ENCODE data around the gene DESI2.
"Not testable (repeated sequence)": the region's sequence is repeated elsewhere in the genome, so short reads cannot be mapped to it uniquely, and the experiment has no call there.

The DESI2 gene

GRCh38 chr1:244657421-244657820 lies 4.5 kb downstream of the DESI2 start:
- TF ChIP-seq BACH2 (CRISPR knock-in tag; IDR thresholded peaks at IDR 0.05; ENCODE audit: borderline replicate concordance) (no peak), CREB5 (CRISPR knock-in tag; IDR thresholded peaks at IDR 0.05; ENCODE audit: low read depth) (no peak), ZC3H10 (CRISPR knock-in tag; IDR thresholded peaks at IDR 0.05) (no peak), PATZ1 (CRISPR knock-in tag; IDR thresholded peaks at IDR 0.05; ENCODE audit: borderline replicate concordance) (no peak), ARNTL (CRISPR knock-in tag; IDR thresholded peaks at IDR 0.05; ENCODE audit: borderline replicate concordance, low read depth) (no peak), TCF4 (CRISPR knock-in tag; IDR thresholded peaks at IDR 0.05; ENCODE audit: borderline replicate concordance) (no peak)
- no peak for ATAC-seq

- TF ChIP-seq CSDC2 (CRISPR knock-in tag; IDR thresholded peaks at IDR 0.05) (no peak), ZFP3 (CRISPR knock-in tag; IDR thresholded peaks at IDR 0.05) (no peak), GLIS3 (CRISPR knock-in tag; IDR thresholded peaks at IDR 0.05) (no peak), ZC3H10 (CRISPR knock-in tag; IDR thresholded peaks at IDR 0.05) (no peak), ISL1 (CRISPR knock-in tag; IDR thresholded peaks at IDR 0.05) (no peak), TCF4 (CRISPR knock-in tag; IDR thresholded peaks at IDR 0.05; ENCODE audit: borderline replicate concordance) (no peak), OSR1 (CRISPR knock-in tag; IDR thresholded peaks at IDR 0.05) (no peak), RARB (CRISPR knock-in tag; IDR thresholded peaks at IDR 0.05) (no peak), ZFP30 (CRISPR knock-in tag; IDR thresholded peaks at IDR 0.05) (no peak), ZNF8 (CRISPR knock-in tag; IDR thresholded peaks at IDR 0.05) (no peak), TSHZ2 (CRISPR knock-in tag; IDR thresholded peaks at IDR 0.05) (no peak), PATZ1 (CRISPR knock-in tag; IDR thresholded peaks at IDR 0.05; ENCODE audit: borderline replicate concordance) (no peak), ESRRG (CRISPR knock-in tag; IDR thresholded peaks at IDR 0.05) (no peak)
These were observed 6.8 kb downstream of the DESI2 start for GRCh38 chr1:244659694-244660093.

GRCh38 chr1:244660595-244660994 lies 7.7 kb downstream of the DESI2 start:
- ATAC-seq: no peak

More at GRCh38 chr1:244659694-244660093, 6.8 kb downstream of the DESI2 start:
- no peak for ATAC-seq

GRCh38 chr1:244661569-244662312 lies 8.8 kb downstream of the DESI2 start:
- ATAC-seq: not testable (repeated sequence)

More at GRCh38 chr1:244660595-244660994, 7.7 kb downstream of the DESI2 start:
- TF ChIP-seq ZFP3 (CRISPR knock-in tag; IDR thresholded peaks at IDR 0.05): no peak
- TF ChIP-seq CREB5 (CRISPR knock-in tag; IDR thresholded peaks at IDR 0.05; ENCODE audit: low read depth): no peak
- TF ChIP-seq ZFP30 (CRISPR knock-in tag; IDR thresholded peaks at IDR 0.05): no peak
- no peak for TF ChIP-seq CSRNP3 (CRISPR knock-in tag; IDR thresholded peaks at IDR 0.05)
- TF ChIP-seq ZC3H10 (CRISPR knock-in tag; IDR thresholded peaks at IDR 0.05): no peak
- no peak for TF ChIP-seq TCF4 (CRISPR knock-in tag; IDR thresholded peaks at IDR 0.05; ENCODE audit: borderline replicate concordance)
- TF ChIP-seq GLIS3 (CRISPR knock-in tag; IDR thresholded peaks at IDR 0.05): no peak
- no peak for TF ChIP-seq RARB (CRISPR knock-in tag; IDR thresholded peaks at IDR 0.05)
- no peak for TF ChIP-seq PPARA (CRISPR knock-in tag; IDR thresholded peaks at IDR 0.05; ENCODE audit: borderline replicate concordance)
- no peak for TF ChIP-seq ESRRG (CRISPR knock-in tag; IDR thresholded peaks at IDR 0.05)
- TF ChIP-seq ISL1 (CRISPR knock-in tag; IDR thresholded peaks at IDR 0.05): no peak
- no peak for TF ChIP-seq ZNF8 (CRISPR knock-in tag; IDR thresholded peaks at IDR 0.05)
- no peak for TF ChIP-seq ZNF70 (CRISPR knock-in tag; IDR thresholded peaks at IDR 0.05)
- no peak for TF ChIP-seq BACH2 (CRISPR knock-in tag; IDR thresholded peaks at IDR 0.05; ENCODE audit: borderline replicate concordance)

Data from SK-N-SH treated with all-trans-retinoic acid at 6 μM for 48 hours (cell line).